Neural cell (in vitro differentiated cells): Measurements from ENCODE around the gene OR5AS1.
"Not testable (repeated sequence)": the region's sequence is repeated elsewhere in the genome, so short reads cannot be mapped to it uniquely, and the experiment has no call there.

Experiments used
- EP300 ChIP-seq: fragments of 450-650 bp; conservative IDR thresholded peaks from 2 replicates; pipeline ENCODE4 v1.6.1; 2014; ENCODE audit warnings: antibody characterized with exemption, mild to moderate bottlenecking, moderate library complexity; ENCODE audit not compliant: poor library complexity, severe bottlenecking
- EZH2 ChIP-seq: fragments of 200-600, 300-800 bp; shearing (Covaris generic), sonication (generic); IDR thresholded peaks from 2 replicates; pipeline ENCODE4 v1.6.1; 2014; ENCODE audit warnings: antibody characterized with exemption, low read length, borderline replicate concordance, mild to moderate bottlenecking; ENCODE audit not compliant: insufficient read depth, poor library complexity, severe bottlenecking
- POLR2AphosphoS5 ChIP-seq: IDR thresholded peaks from 2 replicates; pipeline ENCODE4 v1.6.1; 2012
- SMC3 ChIP-seq: fragments of 450-650 bp; conservative IDR thresholded peaks from 2 replicates; pipeline ENCODE4 v1.6.1; 2014; ENCODE audit warnings: antibody characterized with exemption, mild to moderate bottlenecking, moderate library complexity; ENCODE audit not compliant: poor library complexity
- TAF1 ChIP-seq: IDR thresholded peaks from 2 replicates; pipeline ENCODE4 v1.6.1; 2012; ENCODE audit warnings: low read depth
- TF ChIP-seq, protein P1 (sequence below): fragments of 450-650 bp; IDR thresholded peaks from 2 replicates; pipeline ENCODE4 v1.5.1; 2014; ENCODE audit warnings: antibody characterized with exemption, mild to moderate bottlenecking, moderate library complexity; ENCODE audit not compliant: poor library complexity, severe bottlenecking
- TF ChIP-seq, protein P2 (sequence below): IDR thresholded peaks from 2 replicates; pipeline ENCODE4 v1.6.1; 2012; ENCODE audit warnings: borderline replicate concordance

DNA sequence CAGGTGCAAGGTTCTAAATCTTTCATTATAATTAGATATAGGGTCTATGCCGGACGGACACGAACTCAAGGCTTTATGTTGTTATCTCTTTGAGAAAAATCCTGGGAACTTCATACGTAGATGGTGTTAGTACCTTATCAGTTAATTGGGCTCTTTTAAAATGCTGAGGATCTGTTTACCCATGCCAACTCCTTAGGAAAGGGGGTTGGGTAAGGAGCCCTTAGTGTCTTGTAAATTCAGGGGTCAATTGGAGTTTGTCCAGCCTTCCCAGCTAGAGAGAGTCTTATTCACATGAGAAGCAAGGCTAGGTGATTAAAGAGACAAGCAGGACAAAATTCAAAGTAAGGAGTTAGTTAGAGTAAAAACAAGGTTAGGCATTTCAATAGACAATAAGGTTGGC, 28.9 kb downstream of the OR5AS1 start:
- TF ChIP-seq, protein P1, sequence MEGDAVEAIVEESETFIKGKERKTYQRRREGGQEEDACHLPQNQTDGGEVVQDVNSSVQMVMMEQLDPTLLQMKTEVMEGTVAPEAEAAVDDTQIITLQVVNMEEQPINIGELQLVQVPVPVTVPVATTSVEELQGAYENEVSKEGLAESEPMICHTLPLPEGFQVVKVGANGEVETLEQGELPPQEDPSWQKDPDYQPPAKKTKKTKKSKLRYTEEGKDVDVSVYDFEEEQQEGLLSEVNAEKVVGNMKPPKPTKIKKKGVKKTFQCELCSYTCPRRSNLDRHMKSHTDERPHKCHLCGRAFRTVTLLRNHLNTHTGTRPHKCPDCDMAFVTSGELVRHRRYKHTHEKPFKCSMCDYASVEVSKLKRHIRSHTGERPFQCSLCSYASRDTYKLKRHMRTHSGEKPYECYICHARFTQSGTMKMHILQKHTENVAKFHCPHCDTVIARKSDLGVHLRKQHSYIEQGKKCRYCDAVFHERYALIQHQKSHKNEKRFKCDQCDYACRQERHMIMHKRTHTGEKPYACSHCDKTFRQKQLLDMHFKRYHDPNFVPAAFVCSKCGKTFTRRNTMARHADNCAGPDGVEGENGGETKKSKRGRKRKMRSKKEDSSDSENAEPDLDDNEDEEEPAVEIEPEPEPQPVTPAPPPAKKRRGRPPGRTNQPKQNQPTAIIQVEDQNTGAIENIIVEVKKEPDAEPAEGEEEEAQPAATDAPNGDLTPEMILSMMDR, result not testable (repeated sequence)
- not testable (repeated sequence) for TF ChIP-seq EP300, EZH2, TAF1, SMC3, POLR2AphosphoS5
- TF ChIP-seq, protein P2, sequence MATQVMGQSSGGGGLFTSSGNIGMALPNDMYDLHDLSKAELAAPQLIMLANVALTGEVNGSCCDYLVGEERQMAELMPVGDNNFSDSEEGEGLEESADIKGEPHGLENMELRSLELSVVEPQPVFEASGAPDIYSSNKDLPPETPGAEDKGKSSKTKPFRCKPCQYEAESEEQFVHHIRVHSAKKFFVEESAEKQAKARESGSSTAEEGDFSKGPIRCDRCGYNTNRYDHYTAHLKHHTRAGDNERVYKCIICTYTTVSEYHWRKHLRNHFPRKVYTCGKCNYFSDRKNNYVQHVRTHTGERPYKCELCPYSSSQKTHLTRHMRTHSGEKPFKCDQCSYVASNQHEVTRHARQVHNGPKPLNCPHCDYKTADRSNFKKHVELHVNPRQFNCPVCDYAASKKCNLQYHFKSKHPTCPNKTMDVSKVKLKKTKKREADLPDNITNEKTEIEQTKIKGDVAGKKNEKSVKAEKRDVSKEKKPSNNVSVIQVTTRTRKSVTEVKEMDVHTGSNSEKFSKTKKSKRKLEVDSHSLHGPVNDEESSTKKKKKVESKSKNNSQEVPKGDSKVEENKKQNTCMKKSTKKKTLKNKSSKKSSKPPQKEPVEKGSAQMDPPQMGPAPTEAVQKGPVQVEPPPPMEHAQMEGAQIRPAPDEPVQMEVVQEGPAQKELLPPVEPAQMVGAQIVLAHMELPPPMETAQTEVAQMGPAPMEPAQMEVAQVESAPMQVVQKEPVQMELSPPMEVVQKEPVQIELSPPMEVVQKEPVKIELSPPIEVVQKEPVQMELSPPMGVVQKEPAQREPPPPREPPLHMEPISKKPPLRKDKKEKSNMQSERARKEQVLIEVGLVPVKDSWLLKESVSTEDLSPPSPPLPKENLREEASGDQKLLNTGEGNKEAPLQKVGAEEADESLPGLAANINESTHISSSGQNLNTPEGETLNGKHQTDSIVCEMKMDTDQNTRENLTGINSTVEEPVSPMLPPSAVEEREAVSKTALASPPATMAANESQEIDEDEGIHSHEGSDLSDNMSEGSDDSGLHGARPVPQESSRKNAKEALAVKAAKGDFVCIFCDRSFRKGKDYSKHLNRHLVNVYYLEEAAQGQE, result not testable (repeated sequence)
